H7 (cell line): ENCODE results near the gene MYB. TPM values are rescaled to one million over a fixed set of nuclear protein-coding genes. Genes with fewer than 3 reads are reported as not detected.
A peak's percentile ranks its signal among the peaks of the same experiment; 100 is the strongest.

Experiments
- DNase-seq: peaks from one replicate; pipeline ENCODE4 v3.0.0; 2012
- H3K27me3 ChIP-seq: 2 replicates; pipeline ENCODE4 v1.6.0; 2011; ENCODE audit warnings: mild to moderate bottlenecking, low read length; ENCODE audit not compliant: control insufficient read depth, insufficient read depth
- H3K36me3 ChIP-seq: replicated peaks from 2 replicates; pipeline ENCODE4 v1.5.1; 2011; ENCODE audit warnings: low read length; ENCODE audit not compliant: control insufficient read depth, insufficient read depth
- H3K4me3 ChIP-seq: 2 replicates; pipeline ENCODE4 v1.5.1; 2011; ENCODE audit warnings: low read depth, mild to moderate bottlenecking, control low read depth, low read length, moderate library complexity; ENCODE audit not compliant: insufficient read depth
- total RNA-seq: library from RNA; depleted of rRNA; stranded (reverse); fragments of >200 nt; shearing (Covaris generic); gene quantifications from 2 replicates; pipeline ENCODE4 v1.2.3, GENCODE V29; 2014

MYB gene
- total RNA-seq, 1 experiment from 2014 or later, result 0.94 TPM

GRCh38 chr6:135173242-135173988 lies 7.7 kb upstream of the MYB start:
- Histone ChIP-seq H3K4me3 (no peak overlapping the region), H3K27me3 (no peaks in the 10 kb centered on the region), H3K36me3 (no peaks in the 10 kb centered on the region)
- no peak for DNase-seq

GRCh38 chr6:135173989-135174484 lies 7.1 kb upstream of the MYB start:
- Histone ChIP-seq H3K27me3 (0 out of 2 replicates have a peak, but pooled peaks cover under 1% of the 10 kb centered on the region), H3K4me3 (no peak overlapping the region), H3K36me3 (no peaks in the 10 kb centered on the region)
- DNase-seq, result no peak

- no peaks in the 10 kb centered on the region for H3K36me3 ChIP-seq
- no peak overlapping the region for H3K4me3 ChIP-seq
- DNase-seq, result no peak
- H3K27me3 ChIP-seq, result peaks cover 7% of the 10 kb centered on the region
Measured at GRCh38 chr6:135176058-135176457, 5.0 kb upstream of the MYB start.

GRCh38 chr6:135176464-135176863 lies 4.6 kb upstream of the MYB start:
- H3K4me3 ChIP-seq, result no peak overlapping the region
- no peak for DNase-seq
- H3K27me3 ChIP-seq, result peaks cover 8% of the 10 kb centered on the region
- no peaks in the 10 kb centered on the region for H3K36me3 ChIP-seq

- Histone ChIP-seq H3K27me3 (peaks cover 32% of the 10 kb centered on the region), H3K4me3 (no peak overlapping the region), H3K36me3 (no peaks in the 10 kb centered on the region)
- DNase-seq, result no peak
Measured at GRCh38 chr6:135179372-135179771, 1.7 kb upstream of the MYB start.

GRCh38 chr6:135179920-135180541 lies 1.1 kb upstream of the MYB start:
- Histone ChIP-seq H3K36me3 (no peaks in the 10 kb centered on the region), H3K4me3 (peak overlapping the region; percentile 63), H3K27me3 (peaks cover 32% of the 10 kb centered on the region)
- no peak for DNase-seq

- peaks cover 32% of the 10 kb centered on the region for H3K27me3 ChIP-seq
- H3K36me3 ChIP-seq, result no peaks in the 10 kb centered on the region
- H3K4me3 ChIP-seq, result peak overlapping the region; percentile 63
- peak; percentile 75 for DNase-seq
Measured at GRCh38 chr6:135181333-135182070, 394 bp downstream of the MYB start.

- peak; percentile 64 for DNase-seq
- peaks cover 32% of the 10 kb centered on the region for H3K27me3 ChIP-seq
- H3K4me3 ChIP-seq, result peak overlapping the region; percentile 63
- H3K36me3 ChIP-seq, result no peaks in the 10 kb centered on the region
Measured at GRCh38 chr6:135182071-135183001, 1.2 kb downstream of the MYB start.

GRCh38 chr6:135183002-135183531 lies 2.0 kb downstream of the MYB start:
- Histone ChIP-seq H3K27me3 (peaks cover 32% of the 10 kb centered on the region), H3K4me3 (peak overlapping the region; percentile 63), H3K36me3 (no peaks in the 10 kb centered on the region)
- DNase-seq, result peak; percentile 79

GRCh38 chr6:135183532-135184440 lies 2.7 kb downstream of the MYB start:
- Histone ChIP-seq H3K4me3 (peak overlapping the region; percentile 63), H3K27me3 (peaks cover 32% of the 10 kb centered on the region), H3K36me3 (no peaks in the 10 kb centered on the region)
- DNase-seq, result peak; percentile 68

- H3K27me3 ChIP-seq, result peaks cover 25% of the 10 kb centered on the region
- no peak for DNase-seq
Measured at GRCh38 chr6:135185483-135185882, 4.4 kb downstream of the MYB start.

GRCh38 chr6:135186255-135186654 lies 5.1 kb downstream of the MYB start:
- H3K36me3 ChIP-seq, result no peaks in the 10 kb centered on the region
- H3K27me3 ChIP-seq, result peaks cover 25% of the 10 kb centered on the region
- no peak overlapping the region for H3K4me3 ChIP-seq
- no peak for DNase-seq

More at GRCh38 chr6:135185483-135185882, 4.4 kb downstream of the MYB start:
- Histone ChIP-seq H3K4me3 (no peak overlapping the region), H3K36me3 (no peaks in the 10 kb centered on the region)

GRCh38 chr6:135187372-135187771 lies 6.3 kb downstream of the MYB start:
- Histone ChIP-seq H3K27me3 (peaks cover 15% of the 10 kb centered on the region), H3K4me3 (no peak overlapping the region), H3K36me3 (no peaks in the 10 kb centered on the region)
- DNase-seq, result no peak
